Heart left ventricle (tissue), 16 donors: ENCODE measurements around the gene C19orf67. TPM values are rescaled to one million over a fixed set of nuclear protein-coding genes. Genes with fewer than 3 reads are reported as not detected.

Source experiments
- ATAC-seq, 4 donors: fragments of 200-7000 bp; cut with Tn5 transposase; one replicate each; pipeline ENCODE4 v1.9.1; 2020 to 2022; ENCODE audit warnings: moderate library complexity in 4 of 4, mild to moderate bottlenecking in 3 of 4, moderate number of reproducible peaks in 1 of 4
- DNase-seq, 5 donors: peaks; one replicate each; pipeline ENCODE4 v3.0.0-alpha.2; 2020
- H3K27ac ChIP-seq, 12 donors: fragments of 200-600 bp; sonication (generic) in 4 of 12; one replicate each; pipeline versions ENCODE4 v1.5.0 to v1.8.0; 2016 to 2022; ENCODE audit warnings: mild to moderate bottlenecking in 2 of 12
- H3K27me3 ChIP-seq, 9 donors: fragments of 200-600 bp; sonication (generic) in 2 of 9; one replicate each; pipeline versions ENCODE4 v1.5.1 to v1.8.0; 2016 to 2022; ENCODE audit warnings: mild to moderate bottlenecking in 3 of 9
- H3K36me3 ChIP-seq, 9 donors: fragments of 200-600 bp; sonication (generic) in 2 of 9; one replicate each; pipeline versions ENCODE4 v1.5.0 to v1.8.0; 2018 to 2022; ENCODE audit warnings: mild to moderate bottlenecking in 2 of 9
- H3K4me1 ChIP-seq, 12 donors: fragments of 200-600 bp; sonication (generic) in 4 of 12; one replicate each; pipeline versions ENCODE4 v1.5.0 to v1.8.0; 2016 to 2022; ENCODE audit warnings: mild to moderate bottlenecking in 3 of 12
- H3K4me3 ChIP-seq, 12 donors: fragments of 200-600 bp; sonication (generic) in 4 of 12; one replicate each; pipeline versions ENCODE4 v1.5.0 to v1.8.0; 2017 to 2022; ENCODE audit warnings: mild to moderate bottlenecking in 9 of 12, moderate library complexity in 4 of 12
- H3K9me3 ChIP-seq, 12 donors: fragments of 200-600 bp; sonication (generic) in 4 of 12; one replicate each; pipeline versions ENCODE4 v1.5.0 to v1.8.0; 2016 to 2022; ENCODE audit warnings: mild to moderate bottlenecking in 1 of 12
- CTCF ChIP-seq, 12 donors: fragments of 200-600 bp; sonication (generic) in 4 of 12; IDR thresholded peaks; one replicate each; pipeline versions ENCODE4 v1.5.0 to v1.8.0; 2018 to 2022; ENCODE audit warnings: antibody characterized with exemption in 12 of 12, mild to moderate bottlenecking in 5 of 12
- POLR2A ChIP-seq, 2 donors: fragments of 450-650 bp; IDR thresholded peaks; one replicate each; pipeline ENCODE4 v1.6.1; 2017; ENCODE audit warnings: antibody characterized with exemption in 2 of 2, mild to moderate bottlenecking in 2 of 2, moderate library complexity in 2 of 2
- WGBS, 4 donors: extraction: QIAGEN DNeasy Blood & Tissue Kit in 2 of 4; methylation state at CpG; one replicate each; pipeline versions ENCODE4 v1.1.5 to v1.1.7; 2013 to 2018; 5-methylcytosine and 5-hydroxymethylcytosine counted together
- intact Hi-C, 10 donors: fragments of 100-400 bp; cut with DNase I; formaldehyde crosslinking; loops; one replicate each; pipeline versions ENCODE4 v1.11.1 to v1.14.2; 2022
- polyA plus RNA-seq, 2 donors: library from polyadenylated mRNA; stranded (reverse); fragments of 200-250 nt; gene quantifications; one replicate each; pipeline ENCODE4 v1.2.3, GENCODE V29; 2013
- total RNA-seq, 9 donors: library from RNA; depleted of rRNA in 2 of 9; stranded (reverse); fragments of >200 nt in 2 of 9; fragmentation: NEBNext Ultra II Directional in 3 of 9; extraction: Animal tissue kit (Norgen Biotek cat#: 25700) in 3 of 9; gene quantifications; one replicate each; pipeline versions ENCODE4 v1.1.0 to v1.2.4, GENCODE V29; 2016 to 2023
- donor health status: ischemic (EF 13 %, LVEDD 7.1; RV severe dilation, severe dysfunction).
- donor health status: healthy with polysubstance abuse.
- donor health status: DM: no; HTN: yes; CAD: no.
- donor health status: DM: no; HTN: no; CAD: no.
- donor health status: ischemic (EF 25% LVEDD 6.9; RV normal size, moderate dysfunction).
- donor health status: ischemic (EF 25% LVEDD 5.7; RV mildly dilated, moderate dysfunction).
- donor health status: healthy.
- donor health status: DM: yes; HTN: yes; CAD: no.
- donor health status: ischemic (EF 35%, LVEDD 5.7; RV mildly dilated, moderate dysfunction).
- donor health status: nonischemic (EF 11% LVEDD 7.7; RV severe dilation, severe dysfunction).
- donor health status: DM: yes; HTN: yes; CAD: no.
- donor health status: PGD.
- donor health status: ischemic (EF 29% LVEDD 5.4; RV normal size, mild dysfunction).
- donor health status: nonischemic (EF 23%, LVEDD 6.1; RV moderate dilation, normal function).

C19orf67 gene
- total and polyA plus RNA-seq, 11 donors = not detected

GRCh38 chr19:14066134-14066533, 19.4 kb downstream of the C19orf67 start:
- Histone ChIP-seq H3K9me3 (no peaks in the 10 kb centered on the region), H3K27me3 (peaks cover 0 to 4% (median 0%) of the 10 kb centered on the region in 9 donors), H3K27ac (no peak overlapping the region), H3K4me3 (no peak overlapping the region), H3K4me1 (peaks cover 0 to 2% (median 0%) of the 10 kb centered on the region in 12 donors), H3K36me3 (no peaks in the 10 kb centered on the region)
- no peak for DNase-seq
- TF ChIP-seq CTCF (IDR thresholded peaks at IDR 0.05) (no peak), POLR2A (IDR thresholded peaks at IDR 0.05) (no peak)
- intact Hi-C loops = loop anchor here in 1 of 10 donors (10.0 kb wide), 1 partner anchor 471 kb away; no protein-coding TSS in a partner anchor
- 58 to 67% (median 64%) methylated on average over 2 of the region's 2 CpGs for WGBS, 4 donors
- no peak for ATAC-seq

GRCh38 chr19:14063105-14063504, 22.5 kb downstream of the C19orf67 start:
- Histone ChIP-seq H3K4me3 (no peak overlapping the region), H3K9me3 (no peaks in the 10 kb centered on the region), H3K36me3 (no peaks in the 10 kb centered on the region), H3K27me3 (peaks cover 5 to 30% (median 23%) of the 10 kb centered on the region in 9 donors), H3K27ac (no peak overlapping the region), H3K4me1 (peaks cover 0 to 7% (median 0%) of the 10 kb centered on the region in 12 donors)
- 78 to 84% (median 81%) methylated on average over 7 of the region's 7 CpGs for WGBS, 4 donors
- ATAC-seq = no peak
- DNase-seq = no peak
- intact Hi-C loops = loop anchor here in 1 of 10 donors (10.0 kb wide), 1 partner anchor 468 kb away; no protein-coding TSS in a partner anchor
- TF ChIP-seq CTCF (IDR thresholded peaks at IDR 0.05) = no peak

DNA sequence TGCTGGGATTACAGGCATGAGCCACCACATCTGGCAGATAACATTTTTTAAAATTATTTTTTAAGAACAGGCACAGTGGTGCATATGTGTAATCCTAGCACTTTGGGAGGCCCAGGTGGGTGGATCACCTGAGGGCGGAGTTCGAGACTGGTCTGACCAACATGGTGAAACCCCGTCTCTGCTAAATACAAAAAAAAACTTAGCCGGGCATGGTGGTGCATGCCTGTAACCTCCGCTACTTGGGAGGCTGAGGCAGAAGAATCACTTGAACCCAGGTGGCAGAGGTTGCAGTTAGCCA, 23.1 kb downstream of the C19orf67 start:
- Histone ChIP-seq H3K36me3 (no peaks in the 10 kb centered on the region), H3K27ac (no peak overlapping the region), H3K4me3 (no peak overlapping the region), H3K27me3 (peaks cover 5 to 34% (median 28%) of the 10 kb centered on the region in 9 donors), H3K9me3 (no peaks in the 10 kb centered on the region), H3K4me1 (peaks cover 0 to 12% (median 2%) of the 10 kb centered on the region in 12 donors)
- ATAC-seq (no peak), DNase-seq (no peak)
- intact Hi-C loops = loop anchor here in 1 of 10 donors (10.0 kb wide), 1 partner anchor 468 kb away; no protein-coding TSS in a partner anchor
- no peak for TF ChIP-seq POLR2A (IDR thresholded peaks at IDR 0.05)
- no peak for TF ChIP-seq CTCF (IDR thresholded peaks at IDR 0.05)
- 85 to 95% (median 87%) methylated on average over 5 of the region's 5 CpGs for WGBS, 4 donors

GRCh38 chr19:14061751-14062557, 23.6 kb downstream of the C19orf67 start, which contains the start of gene PALM3:
PALM3 (minus strand) TSS chr19:14062076; CDS start chr19:14061980, 96 bp downstream.
- TF ChIP-seq POLR2A (IDR thresholded peaks at IDR 0.05) = no peak
- no peak for TF ChIP-seq CTCF (IDR thresholded peaks at IDR 0.05)
- intact Hi-C loops = loop anchor here in 1 of 10 donors (10.0 kb wide), 1 partner anchor 467 kb away; no protein-coding TSS in a partner anchor
- H3K9me3 ChIP-seq = no peaks in the 10 kb centered on the region
- H3K36me3 ChIP-seq = no peaks in the 10 kb centered on the region
- ATAC-seq (peak in 1 of 4 donors; percentile 43), DNase-seq (no peak)
- WGBS, 4 donors = 63 to 74% (median 71%) methylated on average over 16 to 19 of the region's 19 CpGs
- no peak within 1 kb of the TSS for H3K27ac ChIP-seq
- H3K27me3 ChIP-seq = peaks cover 5 to 34% (median 28%) of the 10 kb centered on the region in 9 donors
- H3K4me3 ChIP-seq = no peak within 1 kb of the TSS
- peaks cover 0 to 17% (median 2%) of the 10 kb centered on the region in 12 donors for H3K4me1 ChIP-seq
